Measurements from ENCODE around the gene HOXB6.

The HOXB6 gene

DNA sequence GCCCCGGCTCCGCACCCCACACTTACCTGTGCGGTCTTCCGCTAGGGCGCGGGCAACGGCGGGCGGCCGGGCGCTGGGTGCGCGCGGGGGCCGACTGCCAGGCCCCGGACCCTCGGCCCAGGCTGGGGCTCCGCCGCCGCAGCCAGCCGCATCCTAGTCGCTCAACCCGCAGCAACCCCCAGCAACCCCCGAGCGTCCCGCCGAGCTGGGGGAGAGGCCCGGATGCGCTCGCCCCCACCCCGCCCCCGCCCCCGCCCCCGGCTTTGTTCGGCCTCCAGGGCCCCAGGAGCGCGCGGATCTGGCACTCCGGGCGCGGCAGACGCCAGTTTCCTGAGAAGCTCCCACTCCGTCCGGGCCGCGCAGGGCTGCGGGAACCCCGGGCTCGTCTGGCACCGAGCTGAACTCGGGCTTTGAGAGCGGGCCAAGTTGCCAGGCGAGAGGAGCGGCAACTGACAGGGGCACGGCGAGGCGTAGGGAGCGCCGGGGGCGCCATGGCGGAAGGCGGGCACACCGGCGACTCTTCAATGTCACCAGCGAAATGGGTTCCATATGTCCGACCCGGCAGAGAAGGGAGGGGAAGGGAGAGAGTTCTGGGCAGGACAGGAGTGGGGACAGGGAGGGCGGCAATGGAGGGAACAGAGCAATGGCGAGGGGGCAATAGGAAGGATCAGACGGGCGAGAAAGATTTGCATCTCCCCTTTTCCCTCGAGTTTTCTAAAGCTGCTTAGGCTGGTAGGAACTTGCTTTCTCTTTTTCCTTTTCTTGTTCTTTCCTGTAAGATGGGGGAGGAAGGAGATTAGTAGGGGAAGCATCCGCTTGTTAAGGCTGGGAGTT is 40.4 kb downstream of the HOXB6 start:
- no peak for DNase-seq

DNA sequence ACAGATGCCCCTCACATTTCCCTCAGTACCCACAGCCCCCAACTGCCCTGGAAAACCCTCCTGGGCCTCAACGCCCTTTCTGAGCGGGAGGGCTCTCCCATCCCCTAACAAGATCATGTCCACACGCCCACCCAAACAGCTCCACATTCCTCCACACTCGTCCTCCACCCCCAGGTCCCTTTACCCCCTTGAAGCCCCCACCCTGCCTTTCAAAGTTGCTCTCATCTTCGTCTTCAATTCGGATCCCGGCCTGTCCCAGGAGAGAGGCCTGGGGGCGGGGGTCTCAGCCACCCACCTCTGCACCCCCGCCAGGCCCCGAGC is 41.0 kb downstream of the HOXB6 start:
- DNase-seq = no peak

DNA sequence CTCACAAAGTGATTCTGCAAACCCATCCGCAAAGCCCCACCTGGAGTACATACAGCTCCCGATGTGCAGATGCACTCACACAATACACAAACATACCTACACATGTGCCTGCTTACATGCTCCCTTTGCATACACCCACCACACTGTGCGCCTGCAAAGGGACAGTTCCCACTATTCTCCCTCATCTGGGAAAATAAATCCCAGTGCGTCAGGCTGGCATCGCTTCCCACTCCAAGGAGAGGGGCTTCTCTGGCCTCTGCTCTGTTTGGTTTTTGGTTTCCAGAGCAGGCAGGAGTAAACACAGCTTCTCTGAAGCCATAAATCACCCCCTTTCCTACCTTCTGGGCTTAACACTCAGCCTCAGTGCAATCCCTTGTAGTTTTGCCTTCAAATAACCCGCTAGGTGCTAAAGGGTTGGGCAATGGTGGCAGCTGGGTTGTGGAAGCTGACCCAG is 41.4 kb downstream of the HOXB6 start:
- no peak for DNase-seq

DNA sequence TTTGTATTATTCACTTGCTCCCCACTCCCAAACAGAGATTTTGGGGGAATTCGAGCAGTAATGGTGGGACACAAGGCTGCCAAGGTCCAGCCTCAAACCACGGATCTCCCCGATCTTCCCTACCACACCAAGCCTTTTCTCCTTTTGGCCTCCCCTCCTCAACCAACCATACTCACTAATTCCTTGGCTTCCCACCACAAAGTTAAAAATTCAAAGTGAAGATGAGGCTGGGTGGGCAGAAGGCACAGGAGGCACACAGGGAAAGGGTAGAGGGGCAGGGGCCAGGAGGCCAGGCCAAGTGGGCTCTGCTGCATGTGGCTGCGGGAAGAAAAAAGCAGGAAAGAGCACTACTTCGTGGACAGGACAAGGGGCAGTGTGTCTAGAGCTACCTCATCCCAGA is 41.9 kb downstream of the HOXB6 start:
- no peak for DNase-seq

DNA sequence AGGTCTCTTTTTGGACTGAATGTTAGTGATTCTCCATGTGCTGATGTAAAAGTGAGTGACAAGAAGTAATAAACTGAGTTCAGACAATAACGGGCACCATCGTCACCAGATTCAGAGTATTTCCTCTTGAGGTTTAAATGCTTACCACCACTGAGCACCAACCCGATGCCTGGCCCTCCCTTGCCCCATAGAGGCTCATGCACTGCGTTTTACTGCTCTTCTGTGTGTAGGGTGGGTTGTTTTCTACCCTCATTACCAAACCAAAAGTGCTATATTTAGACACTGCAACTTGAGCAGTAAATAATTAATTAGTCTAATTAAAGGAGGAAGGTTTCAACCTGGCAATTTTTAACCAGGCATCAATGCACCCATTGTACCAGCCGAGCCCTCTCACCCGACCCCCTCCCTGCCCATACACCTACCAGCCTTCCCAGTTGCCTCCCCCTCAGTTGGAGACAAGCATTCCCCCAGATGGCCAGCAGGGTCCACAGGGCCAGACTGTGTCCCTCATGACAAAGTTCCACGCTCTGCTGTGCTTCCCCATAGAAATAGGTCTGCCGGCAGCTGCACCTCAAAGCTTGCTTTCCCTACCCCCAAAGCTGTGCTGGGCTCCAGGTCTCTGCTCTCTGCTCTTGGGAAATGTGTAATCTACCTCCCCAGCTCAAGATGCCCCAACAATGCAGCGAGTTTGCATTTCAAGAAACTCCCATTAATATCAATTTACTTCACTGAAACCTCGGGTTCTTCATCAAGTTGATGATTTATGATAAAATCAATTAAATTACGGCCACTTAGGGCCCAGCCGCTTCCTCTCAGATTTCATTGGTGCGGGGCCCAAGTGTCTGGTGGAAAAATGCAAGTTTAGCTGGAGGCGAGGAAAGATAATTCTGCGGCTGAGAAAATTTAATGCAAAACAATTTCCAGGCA is 42.6 kb downstream of the HOXB6 start:
- no peak for DNase-seq

- no peak for DNase-seq
Measured at GRCh38 chr17:48559840-48560817, 44.7 kb downstream of the HOXB6 start.

DNA sequence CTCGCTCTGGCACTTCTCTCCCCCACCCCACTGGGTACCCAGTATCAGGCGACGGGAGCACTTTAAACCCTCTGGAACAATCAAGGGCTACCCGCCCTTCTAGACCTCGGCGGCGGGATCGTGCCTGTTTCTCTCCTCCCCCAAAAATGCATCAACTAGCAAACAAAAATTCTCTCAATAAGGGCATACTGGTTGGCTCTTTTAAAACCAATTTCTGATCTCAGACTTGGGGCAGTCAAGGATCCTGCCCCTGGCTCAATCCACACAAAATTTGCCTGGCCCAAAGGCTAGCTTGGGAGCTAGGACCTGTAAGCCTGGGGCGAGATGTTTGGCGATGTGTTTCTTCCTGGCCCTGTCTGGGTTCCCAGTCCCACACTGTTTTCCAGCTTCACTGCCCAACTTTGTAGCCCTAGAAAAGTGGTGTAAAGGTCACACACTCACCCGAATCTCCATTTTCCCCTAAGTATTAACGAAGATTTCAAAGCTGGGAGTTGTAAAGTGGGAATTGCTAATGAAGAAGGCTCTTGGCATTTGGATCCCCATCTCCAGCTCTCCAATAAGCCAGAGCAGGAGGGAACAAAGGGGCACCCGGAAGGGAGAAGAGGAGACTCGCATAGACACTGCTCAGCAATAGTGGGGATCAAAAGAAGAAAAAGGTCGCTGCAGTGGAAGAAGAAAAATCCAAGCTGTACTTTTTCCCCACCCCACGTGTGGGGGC is 45.5 kb downstream of the HOXB6 start:
- no peak for DNase-seq

- DNase-seq = no peak
Measured at GRCh38 chr17:48558831-48559121, 46.0 kb downstream of the HOXB6 start.

- no peak for DNase-seq
Measured at GRCh38 chr17:48558057-48558830, 46.5 kb downstream of the HOXB6 start.

DNA sequence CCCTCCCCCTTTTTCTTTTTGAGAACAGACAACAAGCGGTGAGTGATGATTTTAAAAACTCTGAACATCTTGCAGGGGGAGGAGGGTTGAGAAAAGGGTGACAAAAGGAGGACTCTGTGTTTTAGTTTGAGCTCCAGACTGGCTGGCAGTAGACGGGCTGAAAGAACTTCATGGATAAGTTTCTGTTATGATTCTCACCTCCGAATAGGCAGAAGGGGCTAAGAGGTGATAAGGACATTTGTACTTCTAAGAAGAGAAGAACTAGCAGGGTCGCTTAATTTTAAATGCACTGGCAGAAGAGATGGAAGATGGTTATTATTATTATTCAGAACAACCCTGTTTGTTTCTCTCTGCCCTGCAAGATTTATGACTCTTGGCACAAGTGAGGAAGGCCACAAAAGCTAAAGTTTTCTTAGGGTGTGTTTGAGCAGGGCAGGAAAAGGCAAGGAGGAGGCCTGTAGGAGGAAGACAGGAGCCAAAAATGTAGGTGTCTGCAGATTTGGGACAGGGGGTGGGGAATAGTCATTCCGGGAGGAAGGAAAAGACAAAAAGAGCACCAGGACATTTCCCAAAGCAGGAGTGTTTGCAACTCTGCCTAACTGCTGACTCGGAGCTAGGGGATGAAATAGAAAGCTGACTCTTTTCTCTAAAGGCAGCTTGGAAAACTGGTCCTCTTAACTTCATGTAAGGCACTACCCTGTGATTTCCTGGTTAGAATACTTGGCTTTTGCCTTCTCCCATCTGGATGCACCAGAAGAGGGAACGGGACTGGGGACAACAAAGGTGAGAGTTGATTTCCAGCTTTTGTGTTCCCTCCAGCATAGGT is 48.0 kb downstream of the HOXB6 start:
- no peak for DNase-seq

DNA sequence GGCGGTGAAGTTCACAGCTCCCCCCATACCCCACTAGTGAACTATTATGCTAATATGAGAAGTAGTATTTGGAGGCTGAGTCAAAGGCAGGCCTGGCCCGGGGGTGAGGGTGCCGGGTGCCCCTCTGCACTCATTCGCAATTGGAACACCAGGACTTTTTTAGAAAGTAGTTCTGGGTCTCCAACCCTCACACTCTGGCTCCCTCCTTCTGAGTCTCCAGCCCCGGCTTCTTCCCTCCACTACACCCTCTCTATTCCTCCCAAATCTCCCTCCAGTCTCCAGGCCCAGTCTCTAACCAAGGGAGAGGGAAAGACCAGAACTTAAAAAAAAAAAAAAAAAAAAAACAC is 48.6 kb downstream of the HOXB6 start:
- DNase-seq = no peak

GRCh38 chr17:48555258-48556228 is 49.2 kb downstream of the HOXB6 start:
- no peak for DNase-seq

DNA sequence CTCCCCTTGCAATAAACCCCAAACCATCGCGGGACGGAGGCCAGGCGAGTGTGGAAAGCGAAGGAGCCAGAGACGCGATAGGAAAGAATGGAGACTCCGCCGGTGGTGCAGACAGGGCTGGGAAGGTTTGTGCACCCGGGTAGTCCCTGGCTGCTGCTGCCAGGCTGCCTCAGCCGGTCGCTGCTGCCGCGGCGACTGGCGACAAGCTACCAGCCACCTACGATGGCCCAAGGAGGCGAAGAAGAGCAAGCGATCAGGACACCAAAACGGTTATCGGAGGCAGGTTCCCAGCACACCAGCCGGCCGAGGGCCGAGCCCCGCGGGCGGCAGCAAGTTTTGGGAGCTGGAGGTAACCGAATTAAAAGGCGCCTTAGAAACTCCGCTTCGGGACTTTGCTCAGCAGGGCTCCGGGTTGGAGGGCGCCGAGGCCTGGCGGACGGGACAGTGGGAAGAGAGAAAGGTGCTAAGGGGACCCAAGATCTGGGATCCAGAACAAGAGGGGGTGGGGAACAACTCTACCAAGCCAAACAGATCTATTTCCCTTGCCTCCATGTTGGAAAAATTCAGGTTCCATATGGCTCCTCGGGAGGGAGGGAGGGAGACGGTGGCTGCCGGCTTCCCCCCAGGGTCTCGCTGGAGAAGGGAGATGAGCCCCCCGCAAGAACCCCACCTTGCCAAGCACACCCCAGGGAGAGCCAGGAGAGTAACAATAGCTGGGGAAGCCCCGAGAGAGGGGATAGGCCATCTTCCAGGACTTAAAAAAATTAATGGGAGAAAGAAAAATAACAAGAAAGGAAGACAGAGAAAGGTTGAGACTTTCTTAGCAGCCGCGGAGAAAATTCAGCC is 50.2 kb downstream of the HOXB6 start:
- no peak for DNase-seq

- no peak for DNase-seq
Measured at GRCh38 chr17:48553826-48554225, 51.0 kb downstream of the HOXB6 start.

GRCh38 chr17:48553190-48553547 is 51.6 kb downstream of the HOXB6 start:
- DNase-seq = no peak

- DNase-seq = no peak
Measured at GRCh38 chr17:48552466-48553189, 52.2 kb downstream of the HOXB6 start.

- no peak for DNase-seq
Measured at GRCh38 chr17:48551596-48552465, 53.0 kb downstream of the HOXB6 start.
